Measurements from ENCODE around the gene MPHOSPH10. TPM values are rescaled to one million over a fixed set of nuclear protein-coding genes. Genes with fewer than 3 reads are reported as not detected.

MPHOSPH10 gene
- total and polyA plus RNA-seq, 10 of the 15 experiments (the other 5 are each of a cell fraction or from before 2014, with no cell fraction given) = 23.8 to 56.8 (median 41.3) TPM

DNA sequence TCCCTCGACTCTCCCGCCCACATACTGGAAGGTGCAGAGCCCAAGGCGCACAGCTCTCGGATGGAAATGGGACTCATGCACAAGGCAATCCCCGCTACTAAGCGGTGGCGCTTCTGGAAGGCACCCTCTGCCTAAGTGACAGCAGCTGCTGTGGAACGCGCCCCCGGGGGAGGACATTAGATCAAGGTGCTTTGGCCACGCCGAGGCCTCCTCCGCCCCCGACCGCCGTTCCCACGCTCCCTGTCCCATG, 607 bp upstream of the MPHOSPH10 start (continued):
- TF ChIP-seq, protein P1, sequence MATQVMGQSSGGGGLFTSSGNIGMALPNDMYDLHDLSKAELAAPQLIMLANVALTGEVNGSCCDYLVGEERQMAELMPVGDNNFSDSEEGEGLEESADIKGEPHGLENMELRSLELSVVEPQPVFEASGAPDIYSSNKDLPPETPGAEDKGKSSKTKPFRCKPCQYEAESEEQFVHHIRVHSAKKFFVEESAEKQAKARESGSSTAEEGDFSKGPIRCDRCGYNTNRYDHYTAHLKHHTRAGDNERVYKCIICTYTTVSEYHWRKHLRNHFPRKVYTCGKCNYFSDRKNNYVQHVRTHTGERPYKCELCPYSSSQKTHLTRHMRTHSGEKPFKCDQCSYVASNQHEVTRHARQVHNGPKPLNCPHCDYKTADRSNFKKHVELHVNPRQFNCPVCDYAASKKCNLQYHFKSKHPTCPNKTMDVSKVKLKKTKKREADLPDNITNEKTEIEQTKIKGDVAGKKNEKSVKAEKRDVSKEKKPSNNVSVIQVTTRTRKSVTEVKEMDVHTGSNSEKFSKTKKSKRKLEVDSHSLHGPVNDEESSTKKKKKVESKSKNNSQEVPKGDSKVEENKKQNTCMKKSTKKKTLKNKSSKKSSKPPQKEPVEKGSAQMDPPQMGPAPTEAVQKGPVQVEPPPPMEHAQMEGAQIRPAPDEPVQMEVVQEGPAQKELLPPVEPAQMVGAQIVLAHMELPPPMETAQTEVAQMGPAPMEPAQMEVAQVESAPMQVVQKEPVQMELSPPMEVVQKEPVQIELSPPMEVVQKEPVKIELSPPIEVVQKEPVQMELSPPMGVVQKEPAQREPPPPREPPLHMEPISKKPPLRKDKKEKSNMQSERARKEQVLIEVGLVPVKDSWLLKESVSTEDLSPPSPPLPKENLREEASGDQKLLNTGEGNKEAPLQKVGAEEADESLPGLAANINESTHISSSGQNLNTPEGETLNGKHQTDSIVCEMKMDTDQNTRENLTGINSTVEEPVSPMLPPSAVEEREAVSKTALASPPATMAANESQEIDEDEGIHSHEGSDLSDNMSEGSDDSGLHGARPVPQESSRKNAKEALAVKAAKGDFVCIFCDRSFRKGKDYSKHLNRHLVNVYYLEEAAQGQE (IDR thresholded peaks at IDR 0.05; ENCODE audit: low read depth, low read length) = no peak
- TF ChIP-seq EED (IDR thresholded peaks at IDR 0.05; ENCODE audit: low read depth) (0 out of 2 replicates have a peak, but pooled peaks have one; percentile 20), USF1 (IDR thresholded peaks at IDR 0.05; ENCODE audit: borderline replicate concordance, extremely low read length, insufficient read depth, low read depth, low read length) (no peak), BACH1 (IDR thresholded peaks at IDR 0.05; ENCODE audit: borderline replicate concordance) (no peak), RELA (IDR thresholded peaks at IDR 0.05; ENCODE audit: borderline replicate concordance, partially characterized antibody) (no peak), RB1 (IDR thresholded peaks at IDR 0.05; ENCODE audit: borderline replicate concordance) (no peak; the same call in 1 of the 2 replicates), IRF4 (IDR thresholded peaks at IDR 0.05; ENCODE audit: low read depth, low read length) (no peak), CUX1 (IDR thresholded peaks at IDR 0.05; ENCODE audit: insufficient replicate concordance, low read depth, low read length) (no peak), SREBF2 (IDR thresholded peaks at IDR 0.05; ENCODE audit: low read length) (no peak), ZNF207 (IDR thresholded peaks at IDR 0.05; ENCODE audit: borderline replicate concordance) (no peak), MTA3 (IDR thresholded peaks at IDR 0.05; ENCODE audit: borderline replicate concordance, low read length) (no peak), ZSCAN29 (IDR thresholded peaks at IDR 0.05) (no peak), MYC (IDR thresholded peaks at IDR 0.05; ENCODE audit: insufficient read depth, insufficient read length, insufficient replicate concordance, low read length, severe bottlenecking) (peak; percentile 42), ZNF622 (IDR thresholded peaks at IDR 0.05) (no peak), POLR2AphosphoS2 (IDR thresholded peaks at IDR 0.05; ENCODE audit: low read depth, low read length) (no peak), CREM (IDR thresholded peaks at IDR 0.05; ENCODE audit: low read depth) (no peak), YBX1 (IDR thresholded peaks at IDR 0.05) (no peak), CBX3 (IDR thresholded peaks at IDR 0.05; ENCODE audit: borderline replicate concordance, low read depth) (no peak), SMARCA5 (IDR thresholded peaks at IDR 0.05) (peak; percentile 47; the same call in 1 of the 2 replicates), SMC3 (IDR thresholded peaks at IDR 0.05; ENCODE audit: borderline replicate concordance, low read length) (no peak), JUND (IDR thresholded peaks at IDR 0.05; ENCODE audit: low read depth, low read length) (no peak), EZH2 (IDR thresholded peaks at IDR 0.05; ENCODE audit: borderline replicate concordance, control insufficient read depth, low read depth, low read length) (no peak), EGR1 (IDR thresholded peaks at IDR 0.05; ENCODE audit: borderline replicate concordance in 1 of 2, low read depth in 2 of 2, low read length in 2 of 2) (no peak; a peak in 1 of 3 replicates), SUZ12 (IDR thresholded peaks at IDR 0.05; ENCODE audit: unreplicated experiment) (no peak)
